Measurements from ENCODE around the gene FAM156B.
"Not testable (repeated sequence)": the region's sequence is repeated elsewhere in the genome, so short reads cannot be mapped to it uniquely, and the experiment has no call there.

Gene FAM156B

GRCh38 chrX:52875436-52875835 is 21.7 kb upstream of the FAM156B start:
- H2AFZ ChIP-seq (ENCODE audit: insufficient read depth, low read length, poor library complexity); H4K12ac ChIP-seq (ENCODE audit: low read depth, low read length); H3K79me1 ChIP-seq (ENCODE audit: low read length); H3K27ac ChIP-seq (ENCODE audit: low read depth, low read length); H3K79me2 ChIP-seq (ENCODE audit: control insufficient read depth, insufficient read depth, low read length, poor library complexity); H3K27me3 ChIP-seq (ENCODE audit: insufficient read depth, low read length); H3K4me3 ChIP-seq (ENCODE audit: low read depth, low read length); H4K8ac ChIP-seq (ENCODE audit: low read depth, low read length); H3K36me3 ChIP-seq (ENCODE audit: control insufficient read depth in 1 of 2, insufficient read depth in 2 of 2, low read length in 2 of 2); H2BK5ac ChIP-seq (ENCODE audit: low read depth, low read length, poor library complexity); H2BK12ac ChIP-seq (ENCODE audit: low read length); H3K23ac ChIP-seq (ENCODE audit: low read length); H4K91ac ChIP-seq (ENCODE audit: low read depth, low read length); H2AK5ac ChIP-seq (ENCODE audit: low read length); H2BK120ac ChIP-seq (ENCODE audit: insufficient read depth, low read length, poor library complexity); H3K4ac ChIP-seq (ENCODE audit: low read depth, low read length); H3K18ac ChIP-seq (ENCODE audit: low read length); H3K9ac ChIP-seq (ENCODE audit: low read length); H3K4me1 ChIP-seq (ENCODE audit: control insufficient read depth in 1 of 2, insufficient read depth in 2 of 2, low read length in 2 of 2); H3K4me2 ChIP-seq (ENCODE audit: low read length); H3K14ac ChIP-seq (ENCODE audit: low read length); H3K9me3 ChIP-seq (ENCODE audit: insufficient read depth, low read depth, low read length): not testable (repeated sequence)
- no CpG with 5 or more reads among the region's 10 CpGs for WGBS (ENCODE audit: extremely low coverage, insufficient coverage, insufficient read length)
- DNase-seq = peak; percentile 79 to 89

- no CpG with 5 or more reads among the region's 6 CpGs for WGBS (ENCODE audit: extremely low coverage, insufficient coverage, insufficient read length)
- H3K18ac ChIP-seq (ENCODE audit: low read length); H3K14ac ChIP-seq (ENCODE audit: low read length): not testable (repeated sequence)
These were observed 20.7 kb upstream of the FAM156B start for GRCh38 chrX:52876386-52876785.

GRCh38 chrX:52887459-52887858 is 9.7 kb upstream of the FAM156B start:
- WGBS (ENCODE audit: extremely low coverage, insufficient coverage, insufficient read length) = no CpG with 5 or more reads among the region's 10 CpGs
- not testable (repeated sequence) for DNase-seq; H3K4me3 ChIP-seq (ENCODE audit: low read depth, low read length); H3K18ac ChIP-seq (ENCODE audit: low read length); H3K14ac ChIP-seq (ENCODE audit: low read length); H3K4me1 ChIP-seq (ENCODE audit: control insufficient read depth in 1 of 2, insufficient read depth in 2 of 2, low read length in 2 of 2); H3K4me2 ChIP-seq (ENCODE audit: low read length); H2AK5ac ChIP-seq (ENCODE audit: low read length); H4K12ac ChIP-seq (ENCODE audit: low read depth, low read length); H2BK5ac ChIP-seq (ENCODE audit: low read depth, low read length, poor library complexity); H3K4ac ChIP-seq (ENCODE audit: low read depth, low read length); H3K27ac ChIP-seq (ENCODE audit: low read depth, low read length); H2BK12ac ChIP-seq (ENCODE audit: low read length); H3K9me3 ChIP-seq (ENCODE audit: insufficient read depth, low read depth, low read length); H3K36me3 ChIP-seq (ENCODE audit: control insufficient read depth in 1 of 2, insufficient read depth in 2 of 2, low read length in 2 of 2); H2AFZ ChIP-seq (ENCODE audit: insufficient read depth, low read length, poor library complexity); H2BK120ac ChIP-seq (ENCODE audit: insufficient read depth, low read length, poor library complexity); H3K79me2 ChIP-seq (ENCODE audit: control insufficient read depth, insufficient read depth, low read length, poor library complexity); H3K9ac ChIP-seq (ENCODE audit: low read length); H3K27me3 ChIP-seq (ENCODE audit: insufficient read depth, low read length); H3K23ac ChIP-seq (ENCODE audit: low read length); H4K8ac ChIP-seq (ENCODE audit: low read depth, low read length); H4K91ac ChIP-seq (ENCODE audit: low read depth, low read length); H3K79me1 ChIP-seq (ENCODE audit: low read length)

More at GRCh38 chrX:52876386-52876785, 20.7 kb upstream of the FAM156B start:
- H4K12ac ChIP-seq (ENCODE audit: low read depth, low read length); H3K36me3 ChIP-seq (ENCODE audit: control insufficient read depth in 1 of 2, insufficient read depth in 2 of 2, low read length in 2 of 2); H2AFZ ChIP-seq (ENCODE audit: insufficient read depth, low read length, poor library complexity); H3K4ac ChIP-seq (ENCODE audit: low read depth, low read length); H3K4me2 ChIP-seq (ENCODE audit: low read length); H3K23ac ChIP-seq (ENCODE audit: low read length); H2AK5ac ChIP-seq (ENCODE audit: low read length); H3K4me3 ChIP-seq (ENCODE audit: low read depth, low read length); H2BK12ac ChIP-seq (ENCODE audit: low read length); H3K4me1 ChIP-seq (ENCODE audit: control insufficient read depth in 1 of 2, insufficient read depth in 2 of 2, low read length in 2 of 2); H2BK5ac ChIP-seq (ENCODE audit: low read depth, low read length, poor library complexity); H2BK120ac ChIP-seq (ENCODE audit: insufficient read depth, low read length, poor library complexity); H4K8ac ChIP-seq (ENCODE audit: low read depth, low read length); H3K79me2 ChIP-seq (ENCODE audit: control insufficient read depth, insufficient read depth, low read length, poor library complexity); H3K9me3 ChIP-seq (ENCODE audit: insufficient read depth, low read depth, low read length); H4K91ac ChIP-seq (ENCODE audit: low read depth, low read length); H3K27ac ChIP-seq (ENCODE audit: low read depth, low read length); H3K27me3 ChIP-seq (ENCODE audit: insufficient read depth, low read length); H3K79me1 ChIP-seq (ENCODE audit: low read length); H3K9ac ChIP-seq (ENCODE audit: low read length): not testable (repeated sequence)
- DNase-seq = peak in 1 of 2 donors; percentile 43

GRCh38 chrX:52888090-52888489 is 9.0 kb upstream of the FAM156B start:
- H3K9me3 ChIP-seq (ENCODE audit: insufficient read depth, low read depth, low read length); H2AK5ac ChIP-seq (ENCODE audit: low read length); H2BK12ac ChIP-seq (ENCODE audit: low read length); H3K27me3 ChIP-seq (ENCODE audit: insufficient read depth, low read length); H3K4me3 ChIP-seq (ENCODE audit: low read depth, low read length); H3K79me2 ChIP-seq (ENCODE audit: control insufficient read depth, insufficient read depth, low read length, poor library complexity); H3K4me2 ChIP-seq (ENCODE audit: low read length); H3K79me1 ChIP-seq (ENCODE audit: low read length); H4K8ac ChIP-seq (ENCODE audit: low read depth, low read length); H3K23ac ChIP-seq (ENCODE audit: low read length); H3K27ac ChIP-seq (ENCODE audit: low read depth, low read length); H4K91ac ChIP-seq (ENCODE audit: low read depth, low read length); H4K12ac ChIP-seq (ENCODE audit: low read depth, low read length); H2AFZ ChIP-seq (ENCODE audit: insufficient read depth, low read length, poor library complexity); H3K36me3 ChIP-seq (ENCODE audit: control insufficient read depth in 1 of 2, insufficient read depth in 2 of 2, low read length in 2 of 2); H3K4me1 ChIP-seq (ENCODE audit: control insufficient read depth in 1 of 2, insufficient read depth in 2 of 2, low read length in 2 of 2); H3K9ac ChIP-seq (ENCODE audit: low read length); H2BK5ac ChIP-seq (ENCODE audit: low read depth, low read length, poor library complexity); H2BK120ac ChIP-seq (ENCODE audit: insufficient read depth, low read length, poor library complexity); DNase-seq; H3K4ac ChIP-seq (ENCODE audit: low read depth, low read length); H3K14ac ChIP-seq (ENCODE audit: low read length); H3K18ac ChIP-seq (ENCODE audit: low read length): not testable (repeated sequence)
- WGBS (ENCODE audit: extremely low coverage, insufficient coverage, insufficient read length) = no CpG with 5 or more reads among the region's 9 CpGs

Data from trophoblast cell (in vitro differentiated cells and primary cell).